GM19099 (cell line): ENCODE results near the gene CASZ1.

Experiments
- POLR2A ChIP-seq: IDR thresholded peaks from 3 replicates; pipeline ENCODE4 v1.6.1; 2011; ENCODE audit warnings: low read depth; ENCODE audit not compliant: insufficient read length; ENCODE audit errors: extremely low read depth

Gene CASZ1

DNA sequence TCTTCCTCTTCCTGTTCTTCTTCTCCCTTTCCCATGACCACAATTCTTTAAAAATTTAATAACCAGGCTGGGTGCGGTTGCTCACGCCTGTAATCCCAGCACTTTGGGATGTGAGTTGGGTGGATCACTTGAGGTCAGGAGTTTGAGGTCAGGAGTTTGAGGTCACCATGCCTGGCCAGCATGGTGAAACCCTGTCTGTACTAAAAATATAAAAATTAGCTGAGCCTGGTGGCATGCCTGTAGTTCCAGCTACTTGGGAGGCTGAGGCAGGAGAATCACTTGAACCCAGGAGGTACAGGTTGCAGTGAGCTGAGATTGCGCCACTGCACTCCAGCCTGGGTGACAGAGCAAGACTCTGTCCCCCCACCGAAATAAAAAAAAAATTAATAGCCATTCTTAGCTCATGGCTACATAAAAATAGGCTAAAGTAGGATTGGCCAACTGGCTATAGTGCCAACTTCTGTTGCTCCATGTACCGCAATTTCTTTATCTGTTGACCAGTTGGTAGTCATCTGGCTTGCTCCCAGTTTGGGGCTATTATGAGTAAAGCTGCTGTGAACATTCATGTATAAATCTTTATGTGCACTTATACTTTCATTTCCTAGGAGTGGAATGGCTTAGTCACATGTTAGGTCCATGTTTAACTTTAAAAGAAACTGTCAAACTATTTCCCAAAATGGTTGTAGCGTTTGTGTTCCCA lies 185.4 kb downstream of the CASZ1 start:
- TF ChIP-seq POLR2A = no peak

DNA sequence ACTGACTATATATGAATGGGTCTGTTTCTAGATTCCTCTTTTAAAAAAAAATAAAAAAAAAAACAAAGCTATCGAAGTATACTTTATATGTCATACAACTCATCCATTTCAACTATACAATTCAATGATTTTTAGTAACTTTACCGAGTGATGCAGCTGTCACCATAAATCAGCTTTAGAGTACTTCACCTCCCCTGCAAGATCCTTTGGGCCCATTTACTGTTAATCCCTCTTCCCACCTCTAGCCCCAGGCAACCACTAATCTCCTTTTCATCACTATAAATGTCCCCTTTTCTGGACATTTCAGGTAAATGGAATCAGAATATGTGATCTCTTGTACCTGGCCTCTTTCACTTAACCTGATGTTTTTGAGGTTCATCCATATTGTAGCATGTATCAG lies 187.8 kb downstream of the CASZ1 start:
- no peak for TF ChIP-seq POLR2A

DNA sequence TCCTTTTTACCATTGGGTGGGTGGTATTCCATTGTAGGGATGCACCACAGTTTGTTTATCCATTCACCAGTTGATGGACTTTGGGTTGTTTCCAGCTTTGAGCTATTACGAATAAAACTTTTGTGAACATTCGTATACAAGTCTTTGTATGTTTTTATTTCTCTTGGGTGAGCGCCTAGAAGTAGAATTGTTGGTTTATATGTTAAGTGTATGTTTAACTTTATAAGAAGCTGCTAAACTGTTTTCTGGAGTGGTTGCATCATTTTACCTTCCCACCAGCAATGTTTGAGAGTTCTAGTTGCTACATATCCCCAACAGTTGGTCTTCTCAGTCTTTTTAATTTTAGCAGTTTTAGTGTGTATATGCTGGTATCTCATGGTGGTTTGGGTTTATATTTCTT lies 189.2 kb downstream of the CASZ1 start:
- no peak for TF ChIP-seq POLR2A

- no peak for TF ChIP-seq POLR2A
Measured at GRCh38 chr1:10606064-10606463, 190.4 kb downstream of the CASZ1 start.

GRCh38 chr1:10604966-10605365 lies 191.5 kb downstream of the CASZ1 start:
- TF ChIP-seq POLR2A = no peak

GRCh38 chr1:10602936-10603335 lies 193.5 kb downstream of the CASZ1 start:
- TF ChIP-seq POLR2A = no peak

DNA sequence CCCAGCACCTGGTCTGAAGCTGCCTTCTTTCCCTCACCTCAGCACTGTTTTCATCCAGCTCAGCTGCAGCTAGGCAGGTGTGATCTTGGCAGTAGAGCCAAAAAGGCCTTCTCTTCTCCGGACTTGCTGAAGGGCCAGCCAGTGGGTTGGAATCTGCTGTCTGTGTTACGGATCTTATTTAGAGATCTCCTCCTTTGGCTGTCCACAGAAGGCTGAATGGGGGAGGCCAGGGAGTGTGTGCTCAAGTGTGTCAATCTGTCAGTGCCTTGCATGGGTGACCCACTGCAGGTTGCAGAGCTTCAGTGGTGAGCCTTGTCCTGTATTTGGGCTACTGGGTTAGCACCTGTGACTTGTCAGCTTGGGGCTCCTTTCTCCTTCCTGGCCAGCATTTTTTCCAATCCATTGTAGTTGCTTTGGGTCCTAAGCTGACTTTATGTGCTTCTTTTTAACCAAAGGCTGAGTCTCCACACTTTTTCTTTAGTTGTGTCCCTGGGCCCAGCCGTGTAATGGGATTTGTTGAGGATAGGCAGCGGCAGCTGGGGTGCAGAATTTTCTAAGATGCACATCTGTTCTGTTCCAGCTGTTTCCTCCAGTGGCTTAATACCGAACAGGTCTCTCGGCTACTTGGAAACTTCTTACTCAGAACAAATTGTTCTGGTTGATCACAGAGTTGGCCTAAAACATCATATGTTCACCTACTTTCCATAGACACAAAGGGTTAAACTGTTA lies 194.9 kb downstream of the CASZ1 start:
- no peak for TF ChIP-seq POLR2A

- no peak for TF ChIP-seq POLR2A
Measured at GRCh38 chr1:10599194-10599861, 197.1 kb downstream of the CASZ1 start.

GRCh38 chr1:10598389-10598702 lies 198.1 kb downstream of the CASZ1 start:
- TF ChIP-seq POLR2A = no peak

- TF ChIP-seq POLR2A = no peak
Measured at GRCh38 chr1:10597492-10598388, 198.7 kb downstream of the CASZ1 start.

DNA sequence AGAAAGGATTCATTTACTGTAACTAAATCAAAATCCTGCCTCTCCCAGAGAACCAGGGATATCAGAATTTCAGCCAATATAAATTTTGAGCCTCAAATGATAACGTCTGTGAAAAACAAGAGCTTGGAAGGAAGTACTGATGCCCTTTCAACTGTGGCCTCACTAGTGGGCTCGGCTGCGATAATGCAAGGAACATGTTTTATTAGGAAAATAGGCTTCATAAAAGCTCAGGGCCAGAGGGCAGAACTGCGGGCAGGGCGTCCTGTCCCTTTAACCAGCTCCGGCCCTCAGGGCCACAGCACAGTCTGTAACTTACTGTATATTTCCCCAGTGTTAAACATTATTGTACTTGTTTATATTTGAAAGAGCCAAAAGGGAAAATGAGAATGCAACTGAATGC lies 199.7 kb downstream of the CASZ1 start:
- no peak for TF ChIP-seq POLR2A

- no peak for TF ChIP-seq POLR2A
Measured at GRCh38 chr1:10594595-10595223, 201.7 kb downstream of the CASZ1 start.

GRCh38 chr1:10593750-10594149 lies 202.7 kb downstream of the CASZ1 start:
- no peak for TF ChIP-seq POLR2A

- no peak for TF ChIP-seq POLR2A
Measured at GRCh38 chr1:10592373-10592772, 204.1 kb downstream of the CASZ1 start.

- TF ChIP-seq POLR2A = no peak
Measured at GRCh38 chr1:10591010-10591409, 205.4 kb downstream of the CASZ1 start.
